Activated T-cell treated with anti-CD3 and anti-CD28 coated beads, Interleukin-2, amount 50 U/mL, for 4 hours (primary cell): Measurements from ENCODE around the gene TMEM259. TPM values are rescaled to one million over a fixed set of nuclear protein-coding genes. Genes with fewer than 3 reads are reported as not detected.

Experiments
- ATAC-seq, 2 donors: fragments of 200-7000 bp; cut with Tn5 transposase; one replicate each; pipeline ENCODE4 v1.10.0; 2021
- DNase-seq: peaks from one replicate; pipeline ENCODE4 v3.0.0-alpha.2; 2020
- H3K27me3 Mint-ChIP-seq: one replicate; pipeline ENCODE4 v1.8.0; 2021; ENCODE audit warnings: low read depth, mixed read lengths
- H3K36me3 Mint-ChIP-seq: one replicate; pipeline ENCODE4 v1.8.0; 2022; ENCODE audit warnings: mixed read lengths; ENCODE audit not compliant: insufficient read depth
- H3K4me1 Mint-ChIP-seq: one replicate; pipeline ENCODE4 v1.8.0; 2021; ENCODE audit warnings: low read depth, mixed read lengths
- H3K4me3 Mint-ChIP-seq: one replicate; pipeline ENCODE4 v1.8.0; 2021; ENCODE audit warnings: mild to moderate bottlenecking, moderate library complexity, mixed read lengths
- H3K9me3 Mint-ChIP-seq: one replicate; pipeline ENCODE4 v1.8.0; 2021; ENCODE audit warnings: mixed read lengths
- total RNA-seq, 3 donors: library from RNA; stranded (reverse); gene quantifications; one replicate each; pipeline ENCODE4 v1.2.1, GENCODE V29; 2021

Gene TMEM259
- total RNA-seq, 3 donors from 2014 or later: 197 to 210 (median 204) TPM

- Mint-ChIP-seq H3K36me3 (peaks cover 14% of the 10 kb centered on the region), H3K4me1 (peaks cover 10% of the 10 kb centered on the region)
- no peak for DNase-seq
Observed at GRCh38 chr19:988510-988909, 32.4 kb downstream of the TMEM259 start.

GRCh38 chr19:988081-988480 lies 32.8 kb downstream of the TMEM259 start:
- no peak for DNase-seq
- H3K9me3 Mint-ChIP-seq: no peaks in the 10 kb centered on the region
- H3K36me3 Mint-ChIP-seq: peaks cover 12% of the 10 kb centered on the region
- no peaks in the 10 kb centered on the region for H3K27me3 Mint-ChIP-seq
- no peak overlapping the region for H3K4me3 Mint-ChIP-seq
- peaks cover 11% of the 10 kb centered on the region for H3K4me1 Mint-ChIP-seq
- ATAC-seq: no peak

More at GRCh38 chr19:988510-988909, 32.4 kb downstream of the TMEM259 start:
- no peak for ATAC-seq
- Mint-ChIP-seq H3K9me3 (no peaks in the 10 kb centered on the region), H3K4me3 (no peak overlapping the region), H3K27me3 (no peaks in the 10 kb centered on the region)

- no peaks in the 10 kb centered on the region for H3K27me3 Mint-ChIP-seq
- ATAC-seq: no peak
- H3K4me1 Mint-ChIP-seq: peaks cover 11% of the 10 kb centered on the region
- H3K36me3 Mint-ChIP-seq: peaks cover 9% of the 10 kb centered on the region
- H3K4me3 Mint-ChIP-seq: peak overlapping the region; percentile 96
- H3K9me3 Mint-ChIP-seq: no peaks in the 10 kb centered on the region
- no peak for DNase-seq
Observed at GRCh38 chr19:986083-986482, 34.8 kb downstream of the TMEM259 start.

GRCh38 chr19:984165-984967 lies 36.6 kb downstream of the TMEM259 start, which contains the start of gene WDR18:
Gene WDR18, plus strand, starts transcription at chr19:984345. Its CDS starts 9 bp downstream, at chr19:984354.
- DNase-seq: peak; percentile 85
- peak within 1 kb of the TSS; percentile 96 for H3K4me3 Mint-ChIP-seq

GRCh38 chr19:982567-983170 lies 38.3 kb downstream of the TMEM259 start:
- DNase-seq (peak; percentile 69), ATAC-seq (peak; percentile 81 to 84)
- Mint-ChIP-seq H3K4me3 (no peak overlapping the region), H3K4me1 (peaks cover 11% of the 10 kb centered on the region), H3K27me3 (no peaks in the 10 kb centered on the region), H3K36me3 (peaks cover 6% of the 10 kb centered on the region), H3K9me3 (no peaks in the 10 kb centered on the region)

More at GRCh38 chr19:984165-984967, 36.6 kb downstream of the TMEM259 start, which contains the start of gene WDR18:
- Mint-ChIP-seq H3K27me3 (no peaks in the 10 kb centered on the region), H3K9me3 (no peaks in the 10 kb centered on the region), H3K4me1 (peaks cover 11% of the 10 kb centered on the region), H3K36me3 (peaks cover 9% of the 10 kb centered on the region)
- ATAC-seq: peak; percentile 93 to 96

- Mint-ChIP-seq H3K9me3 (no peaks in the 10 kb centered on the region), H3K4me3 (no peak overlapping the region), H3K27me3 (no peaks in the 10 kb centered on the region), H3K4me1 (peaks cover 7% of the 10 kb centered on the region), H3K36me3 (peaks cover 2% of the 10 kb centered on the region)
- ATAC-seq (no peak), DNase-seq (no peak)
Observed at GRCh38 chr19:980133-980998, 40.6 kb downstream of the TMEM259 start.

- H3K4me1 Mint-ChIP-seq: peaks cover 2% of the 10 kb centered on the region
- no peaks in the 10 kb centered on the region for H3K9me3 Mint-ChIP-seq
Observed at GRCh38 chr19:979318-979741, 41.6 kb downstream of the TMEM259 start.

GRCh38 chr19:977058-977464 lies 43.9 kb downstream of the TMEM259 start:
- DNase-seq (no peak), ATAC-seq (no peak)
- Mint-ChIP-seq H3K27me3 (no peaks in the 10 kb centered on the region), H3K9me3 (no peaks in the 10 kb centered on the region), H3K4me3 (no peak overlapping the region), H3K36me3 (peaks cover 3% of the 10 kb centered on the region), H3K4me1 (no peaks in the 10 kb centered on the region)

More at GRCh38 chr19:979318-979741, 41.6 kb downstream of the TMEM259 start:
- Mint-ChIP-seq H3K4me3 (no peak overlapping the region), H3K36me3 (peaks cover 2% of the 10 kb centered on the region), H3K27me3 (no peaks in the 10 kb centered on the region)
- ATAC-seq (no peak), DNase-seq (no peak)

GRCh38 chr19:976476-976875 lies 44.4 kb downstream of the TMEM259 start:
- no peaks in the 10 kb centered on the region for H3K4me1 Mint-ChIP-seq
- no peaks in the 10 kb centered on the region for H3K9me3 Mint-ChIP-seq
- DNase-seq (no peak), ATAC-seq (no peak)
- H3K27me3 Mint-ChIP-seq: no peaks in the 10 kb centered on the region
- H3K36me3 Mint-ChIP-seq: peaks cover 3% of the 10 kb centered on the region
- H3K4me3 Mint-ChIP-seq: no peak overlapping the region

GRCh38 chr19:974564-975257 lies 46.2 kb downstream of the TMEM259 start:
- Mint-ChIP-seq H3K4me3 (no peak overlapping the region), H3K36me3 (peaks cover 7% of the 10 kb centered on the region), H3K27me3 (no peaks in the 10 kb centered on the region), H3K9me3 (peaks cover 5% of the 10 kb centered on the region), H3K4me1 (no peaks in the 10 kb centered on the region)
- no peak for ATAC-seq
- DNase-seq: no peak

- ATAC-seq (no peak), DNase-seq (no peak)
- no peaks in the 10 kb centered on the region for H3K27me3 Mint-ChIP-seq
- no peak overlapping the region for H3K4me3 Mint-ChIP-seq
- peaks cover 5% of the 10 kb centered on the region for H3K9me3 Mint-ChIP-seq
- H3K36me3 Mint-ChIP-seq: peaks cover 7% of the 10 kb centered on the region
- no peaks in the 10 kb centered on the region for H3K4me1 Mint-ChIP-seq
Observed at GRCh38 chr19:973726-974563, 47.0 kb downstream of the TMEM259 start.

- Mint-ChIP-seq H3K36me3 (peaks cover 11% of the 10 kb centered on the region), H3K4me3 (no peak overlapping the region), H3K9me3 (peaks cover 5% of the 10 kb centered on the region), H3K4me1 (no peaks in the 10 kb centered on the region), H3K27me3 (no peaks in the 10 kb centered on the region)
- ATAC-seq: no peak
- DNase-seq: no peak
Observed at GRCh38 chr19:972281-972680, 48.6 kb downstream of the TMEM259 start.

GRCh38 chr19:971795-972194 lies 49.1 kb downstream of the TMEM259 start:
- H3K36me3 Mint-ChIP-seq: peaks cover 11% of the 10 kb centered on the region
- H3K4me1 Mint-ChIP-seq: no peaks in the 10 kb centered on the region
- H3K27me3 Mint-ChIP-seq: no peaks in the 10 kb centered on the region
- ATAC-seq (no peak), DNase-seq (no peak)
- no peak overlapping the region for H3K4me3 Mint-ChIP-seq
- H3K9me3 Mint-ChIP-seq: peaks cover 5% of the 10 kb centered on the region
